Measurements from ENCODE around the gene MARK2. TPM values are rescaled to one million over a fixed set of nuclear protein-coding genes. Genes with fewer than 3 reads are reported as not detected.

MARK2 gene
- total and polyA plus RNA-seq, 2 donors (not counting 1 experiment from before 2014, with no cell fraction given) = 6.4 to 12.3 TPM

DNA sequence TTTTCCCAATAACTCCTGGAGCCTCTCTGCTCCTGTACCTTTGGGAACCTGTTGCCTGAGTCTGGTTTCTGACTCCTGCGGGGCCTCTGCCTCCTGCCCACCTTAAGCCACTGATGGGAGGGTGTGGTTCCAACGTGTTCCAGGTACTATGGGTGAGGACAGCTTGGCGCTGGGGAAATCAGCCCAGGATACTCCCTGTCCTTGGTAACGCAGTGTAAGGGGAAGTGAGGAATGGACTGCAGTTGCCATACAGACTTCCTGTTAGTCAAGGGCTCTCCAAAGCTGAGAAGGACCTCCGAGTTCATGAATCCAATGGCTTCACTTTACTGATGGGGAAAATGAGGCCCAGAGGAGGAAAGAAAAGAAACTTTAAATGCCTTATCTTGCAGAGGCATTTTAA is 1.2 kb upstream of the MARK2 start:
- no peaks in the 10 kb centered on the region for H3K36me3 ChIP-seq (ENCODE audit: control insufficient read depth, insufficient read depth, low read length)
- no peak overlapping the region for H3K27ac ChIP-seq (ENCODE audit: insufficient read depth, low read length)
- H4K20me1 ChIP-seq (ENCODE audit: control insufficient read depth, extremely low read depth, insufficient read depth, low read length) = no peaks in the 10 kb centered on the region
- peaks cover 33% of the 10 kb centered on the region for H3K79me2 ChIP-seq (ENCODE audit: control insufficient read depth, insufficient read depth, low read length)
- H3K27me3 ChIP-seq (ENCODE audit: control insufficient read depth, insufficient read depth, low read length) = no peaks in the 10 kb centered on the region
- no peak overlapping the region for H3K9ac ChIP-seq (ENCODE audit: insufficient read depth, low read length)
- TF ChIP-seq, protein P1, sequence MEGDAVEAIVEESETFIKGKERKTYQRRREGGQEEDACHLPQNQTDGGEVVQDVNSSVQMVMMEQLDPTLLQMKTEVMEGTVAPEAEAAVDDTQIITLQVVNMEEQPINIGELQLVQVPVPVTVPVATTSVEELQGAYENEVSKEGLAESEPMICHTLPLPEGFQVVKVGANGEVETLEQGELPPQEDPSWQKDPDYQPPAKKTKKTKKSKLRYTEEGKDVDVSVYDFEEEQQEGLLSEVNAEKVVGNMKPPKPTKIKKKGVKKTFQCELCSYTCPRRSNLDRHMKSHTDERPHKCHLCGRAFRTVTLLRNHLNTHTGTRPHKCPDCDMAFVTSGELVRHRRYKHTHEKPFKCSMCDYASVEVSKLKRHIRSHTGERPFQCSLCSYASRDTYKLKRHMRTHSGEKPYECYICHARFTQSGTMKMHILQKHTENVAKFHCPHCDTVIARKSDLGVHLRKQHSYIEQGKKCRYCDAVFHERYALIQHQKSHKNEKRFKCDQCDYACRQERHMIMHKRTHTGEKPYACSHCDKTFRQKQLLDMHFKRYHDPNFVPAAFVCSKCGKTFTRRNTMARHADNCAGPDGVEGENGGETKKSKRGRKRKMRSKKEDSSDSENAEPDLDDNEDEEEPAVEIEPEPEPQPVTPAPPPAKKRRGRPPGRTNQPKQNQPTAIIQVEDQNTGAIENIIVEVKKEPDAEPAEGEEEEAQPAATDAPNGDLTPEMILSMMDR (conservative IDR thresholded peaks at IDR 0.05 in 1 of 2, IDR thresholded peaks at IDR 0.05 in 1 of 2; ENCODE audit: low read depth in 1 of 2, low read length in 2 of 2) = no peak
- TF ChIP-seq EZH2 (IDR thresholded peaks at IDR 0.05; ENCODE audit: low read length, missing control alignments) = no peak
- peak overlapping the region; percentile 96 for H3K4me2 ChIP-seq (ENCODE audit: extremely low read depth, insufficient read depth, low read length)
- no peak overlapping the region for H2AFZ ChIP-seq (ENCODE audit: low read length)
- H3K9me3 ChIP-seq (ENCODE audit: control insufficient read depth, insufficient read depth, low read depth, low read length) = no peaks in the 10 kb centered on the region
- no peak overlapping the region for H3K4me3 ChIP-seq (replicated peaks in 1 of 4; ENCODE audit: control extremely low read depth in 1 of 4, insufficient read depth in 1 of 4, low read depth in 3 of 4, low read length in 4 of 4)
- no peak for DNase-seq (ENCODE audit: low read depth in 2 of 2)
- peaks cover 9% of the 10 kb centered on the region for H3K4me1 ChIP-seq (ENCODE audit: control insufficient read depth, extremely low read depth, insufficient read depth, low read length)

DNA sequence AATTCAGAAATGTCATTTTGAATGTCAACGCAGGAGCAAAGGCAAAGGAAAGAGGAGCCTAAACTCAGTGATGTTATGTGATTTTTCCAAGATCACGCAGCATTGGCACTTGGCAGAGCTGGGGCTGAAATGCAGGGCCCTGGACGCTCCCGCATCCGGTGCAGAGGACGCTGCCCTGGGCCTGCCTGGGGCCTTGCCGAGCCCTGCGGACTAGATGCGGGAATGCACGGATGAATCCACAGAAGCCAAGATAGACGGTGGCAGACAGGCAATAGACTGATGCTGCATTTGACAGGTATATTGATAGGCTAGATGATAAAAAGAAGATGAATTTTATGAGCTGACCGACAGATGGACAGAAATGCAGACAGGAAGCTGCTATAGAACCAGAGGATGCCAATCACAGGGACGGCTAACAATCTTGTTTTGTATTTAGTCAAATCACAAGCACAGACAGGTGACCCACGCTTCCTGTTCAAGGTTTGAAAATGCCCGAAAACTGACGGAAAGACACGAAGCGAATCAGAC is 696 bp upstream of the MARK2 start:
- DNase-seq (ENCODE audit: low read depth in 2 of 2) = no peak
- Histone ChIP-seq H3K4me3 (replicated peaks in 1 of 4; ENCODE audit: control extremely low read depth in 1 of 4, insufficient read depth in 1 of 4, low read depth in 3 of 4, low read length in 4 of 4) (peak overlapping the region; percentile 17 to 95 (median 47)), H3K79me2 (ENCODE audit: control insufficient read depth, insufficient read depth, low read length) (peaks cover 37% of the 10 kb centered on the region), H4K20me1 (ENCODE audit: control insufficient read depth, extremely low read depth, insufficient read depth, low read length) (no peaks in the 10 kb centered on the region), H2AFZ (ENCODE audit: low read length) (peak overlapping the region; percentile 82), H3K27me3 (ENCODE audit: control insufficient read depth, insufficient read depth, low read length) (no peaks in the 10 kb centered on the region), H3K4me2 (ENCODE audit: extremely low read depth, insufficient read depth, low read length) (peak overlapping the region; percentile 96), H3K27ac (ENCODE audit: insufficient read depth, low read length) (peak overlapping the region; percentile 44), H3K9ac (ENCODE audit: insufficient read depth, low read length) (peak overlapping the region; percentile 48), H3K9me3 (ENCODE audit: control insufficient read depth, insufficient read depth, low read depth, low read length) (no peaks in the 10 kb centered on the region), H3K4me1 (ENCODE audit: control insufficient read depth, extremely low read depth, insufficient read depth, low read length) (peaks cover 13% of the 10 kb centered on the region), H3K36me3 (ENCODE audit: control insufficient read depth, insufficient read depth, low read length) (no peaks in the 10 kb centered on the region)
- TF ChIP-seq, protein P1 (conservative IDR thresholded peaks at IDR 0.05 in 1 of 2, IDR thresholded peaks at IDR 0.05 in 1 of 2; ENCODE audit: low read depth in 1 of 2, low read length in 2 of 2) = no peak
- TF ChIP-seq EZH2 (IDR thresholded peaks at IDR 0.05; ENCODE audit: low read length, missing control alignments) = no peak

DNA sequence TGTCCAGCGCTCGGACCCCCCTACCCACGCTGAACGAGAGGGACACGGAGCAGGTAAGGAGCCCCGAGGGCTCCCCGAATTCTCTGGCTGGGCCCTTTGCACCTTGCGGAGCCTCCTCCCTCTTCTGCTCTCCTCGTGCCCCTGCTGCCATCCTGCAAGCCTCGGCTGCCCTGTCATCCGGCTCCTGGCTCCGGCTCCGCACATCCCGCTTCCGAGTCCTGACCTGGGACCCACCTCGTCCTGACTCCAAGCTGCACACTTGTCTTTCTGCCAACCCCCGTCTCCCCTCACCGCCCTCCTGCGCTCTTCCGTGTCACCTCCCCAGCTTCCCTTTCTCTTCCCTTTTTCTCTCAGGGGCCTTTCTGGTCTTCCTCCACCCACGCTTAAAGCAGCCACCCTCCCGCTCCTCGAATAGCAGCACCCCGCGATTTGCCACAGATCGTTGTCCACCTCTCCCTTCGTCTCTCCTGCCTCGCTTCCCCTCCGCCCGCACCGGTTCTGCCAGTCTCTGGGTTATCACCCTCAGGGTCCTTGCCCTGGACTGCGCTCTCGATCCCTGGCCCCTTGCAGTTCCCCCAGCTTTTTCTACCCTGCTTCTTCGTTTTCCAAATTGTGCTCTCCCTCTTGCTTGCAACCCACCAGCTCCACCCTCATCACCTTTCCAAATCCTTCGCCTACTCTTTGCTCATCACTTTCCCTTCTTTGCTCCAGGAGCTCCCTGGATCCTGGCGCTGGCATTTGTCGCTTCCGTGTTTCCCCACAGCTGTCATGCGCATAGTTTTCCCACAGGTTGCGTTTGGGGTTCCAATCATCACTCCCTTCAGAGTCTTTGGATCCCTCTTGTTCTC is 822 bp downstream of the MARK2 start:
- no peak for TF ChIP-seq EZH2 (IDR thresholded peaks at IDR 0.05; ENCODE audit: low read length, missing control alignments)
- TF ChIP-seq, protein P1 (conservative IDR thresholded peaks at IDR 0.05 in 1 of 2, IDR thresholded peaks at IDR 0.05 in 1 of 2; ENCODE audit: low read depth in 1 of 2, low read length in 2 of 2) = no peak
- H3K4me3 ChIP-seq (replicated peaks in 1 of 4; ENCODE audit: control extremely low read depth in 1 of 4, insufficient read depth in 1 of 4, low read depth in 3 of 4, low read length in 4 of 4) = peak overlapping the region; percentile 58 to 95 (median 70)
- H3K9me3 ChIP-seq (ENCODE audit: control insufficient read depth, insufficient read depth, low read depth, low read length) = no peaks in the 10 kb centered on the region
- peak overlapping the region; percentile 89 for H3K9ac ChIP-seq (ENCODE audit: insufficient read depth, low read length)
- H3K27ac ChIP-seq (ENCODE audit: insufficient read depth, low read length) = peak overlapping the region; percentile 21
- no peaks in the 10 kb centered on the region for H3K27me3 ChIP-seq (ENCODE audit: control insufficient read depth, insufficient read depth, low read length)
- no peak overlapping the region for H2AFZ ChIP-seq (ENCODE audit: low read length)
- peaks cover 14% of the 10 kb centered on the region for H3K4me1 ChIP-seq (ENCODE audit: control insufficient read depth, extremely low read depth, insufficient read depth, low read length)
- peaks cover 51% of the 10 kb centered on the region for H3K79me2 ChIP-seq (ENCODE audit: control insufficient read depth, insufficient read depth, low read length)
- no peaks in the 10 kb centered on the region for H3K36me3 ChIP-seq (ENCODE audit: control insufficient read depth, insufficient read depth, low read length)
- no peaks in the 10 kb centered on the region for H4K20me1 ChIP-seq (ENCODE audit: control insufficient read depth, extremely low read depth, insufficient read depth, low read length)
- DNase-seq (ENCODE audit: low read depth in 2 of 2) = no peak
- H3K4me2 ChIP-seq (ENCODE audit: extremely low read depth, insufficient read depth, low read length) = peak overlapping the region; percentile 100
